Esophagus squamous epithelium (tissue), 5 donors: ENCODE measurements around the gene NADSYN1. TPM values are rescaled to one million over a fixed set of nuclear protein-coding genes. Genes with fewer than 3 reads are reported as not detected.

Experiments
- DNase-seq: peaks from one replicate; lab custom pipeline; 2025; lab: John Stamatoyannopoulos, UW
- H3K27ac ChIP-seq, 4 donors: fragments of 200-600 bp; sonication (generic); one replicate each; pipeline ENCODE4 v1.5.1; 2016 to 2019; ENCODE audit warnings: mild to moderate bottlenecking in 1 of 4
- H3K27me3 ChIP-seq, 4 donors: fragments of 200-600 bp; sonication (generic); 1 replicate in 3 of 4; 2 replicates in 1 of 4; pipeline versions ENCODE4 v1.5.1 to v1.6.0; 2017 to 2021; ENCODE audit warnings: antibody characterized with exemption in 1 of 4
- H3K36me3 ChIP-seq, 3 donors: fragments of 200-600 bp; sonication (generic); one replicate each; pipeline ENCODE4 v1.5.1; 2016 to 2019
- H3K4me1 ChIP-seq, 3 donors: fragments of 200-600 bp; sonication (generic); one replicate each; pipeline ENCODE4 v1.5.1; 2017 to 2019
- H3K4me3 ChIP-seq, 4 donors: fragments of 200-600 bp; sonication (generic); 1 replicate in 3 of 4; 2 replicates in 1 of 4; pipeline ENCODE4 v1.5.1; 2016 to 2019; ENCODE audit warnings: mild to moderate bottlenecking in 2 of 4, moderate library complexity in 1 of 4
- H3K9me3 ChIP-seq, 3 donors: fragments of 200-600 bp; sonication (generic); one replicate each; pipeline ENCODE4 v1.5.1; 2016 to 2019
- POLR2A ChIP-seq, 4 donors: fragments of 450-650 bp; IDR thresholded peaks; one replicate each; pipeline ENCODE4 v1.6.1; 2017; ENCODE audit warnings: antibody characterized with exemption in 4 of 4, mild to moderate bottlenecking in 4 of 4, moderate library complexity in 3 of 4
- WGBS, 2 donors: methylation state at CpG; one replicate each; pipeline ENCODE4 v1.1.5; 2018; 5-methylcytosine and 5-hydroxymethylcytosine counted together
- intact Hi-C: fragments of 100-400 bp; cut with DNase I; formaldehyde crosslinking; loops from one replicate; pipeline ENCODE4 v1.15.0; 2022
- total RNA-seq, 4 donors: library from RNA; depleted of rRNA; stranded (reverse); fragments of >200 nt; gene quantifications; one replicate each; pipeline ENCODE4 v1.1.0, GENCODE V29; 2016
- TF ChIP-seq, protein P1 (sequence below), 6 experiments: fragments of 450-650 bp in 4 of 6; fragments of 200-600 bp in 2 of 6; sonication (generic) in 2 of 6; IDR thresholded peaks; one replicate each; pipeline ENCODE4 v1.5.1; 2016 to 2019; ENCODE audit warnings: antibody characterized with exemption in 6 of 6, mild to moderate bottlenecking in 4 of 6, moderate library complexity in 4 of 6
- donor health status: DM: yes; HTN: yes; CAD: no.

The NADSYN1 gene
- total RNA-seq, 4 donors from 2014 or later: 62.0 to 81.3 (median 71.7) TPM

DNA sequence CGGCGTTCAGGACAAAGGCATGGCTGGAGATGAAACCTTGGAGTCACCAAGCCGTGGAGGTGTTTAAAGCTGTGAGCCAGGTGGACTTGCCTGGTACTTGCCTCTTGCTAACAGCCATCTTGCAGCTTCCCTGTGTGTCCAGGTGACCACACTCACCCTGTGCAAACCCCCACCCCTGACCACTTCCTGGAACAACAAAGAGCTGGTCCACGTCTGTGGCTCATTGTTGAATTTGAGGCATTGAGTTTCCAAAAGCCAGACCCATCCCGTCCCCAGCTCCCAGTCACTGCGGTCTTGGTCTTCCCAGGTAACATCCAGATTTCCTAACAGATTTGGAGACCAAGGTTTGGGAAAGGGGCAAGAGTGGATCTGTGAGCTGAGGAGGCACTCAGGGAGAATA is 23.3 kb upstream of the NADSYN1 start:
- peaks cover 0 to 2% (median 0%) of the 10 kb centered on the region in 3 donors for H3K36me3 ChIP-seq
- TF ChIP-seq, protein P1, sequence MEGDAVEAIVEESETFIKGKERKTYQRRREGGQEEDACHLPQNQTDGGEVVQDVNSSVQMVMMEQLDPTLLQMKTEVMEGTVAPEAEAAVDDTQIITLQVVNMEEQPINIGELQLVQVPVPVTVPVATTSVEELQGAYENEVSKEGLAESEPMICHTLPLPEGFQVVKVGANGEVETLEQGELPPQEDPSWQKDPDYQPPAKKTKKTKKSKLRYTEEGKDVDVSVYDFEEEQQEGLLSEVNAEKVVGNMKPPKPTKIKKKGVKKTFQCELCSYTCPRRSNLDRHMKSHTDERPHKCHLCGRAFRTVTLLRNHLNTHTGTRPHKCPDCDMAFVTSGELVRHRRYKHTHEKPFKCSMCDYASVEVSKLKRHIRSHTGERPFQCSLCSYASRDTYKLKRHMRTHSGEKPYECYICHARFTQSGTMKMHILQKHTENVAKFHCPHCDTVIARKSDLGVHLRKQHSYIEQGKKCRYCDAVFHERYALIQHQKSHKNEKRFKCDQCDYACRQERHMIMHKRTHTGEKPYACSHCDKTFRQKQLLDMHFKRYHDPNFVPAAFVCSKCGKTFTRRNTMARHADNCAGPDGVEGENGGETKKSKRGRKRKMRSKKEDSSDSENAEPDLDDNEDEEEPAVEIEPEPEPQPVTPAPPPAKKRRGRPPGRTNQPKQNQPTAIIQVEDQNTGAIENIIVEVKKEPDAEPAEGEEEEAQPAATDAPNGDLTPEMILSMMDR (IDR thresholded peaks at IDR 0.05): no peak
- no peak for TF ChIP-seq POLR2A (IDR thresholded peaks at IDR 0.05)
- DNase-seq: no peak
- 88 to 91% methylated on average over 5 to 6 of the region's 6 CpGs for WGBS, 2 donors
- no peak overlapping the region for H3K4me3 ChIP-seq
- intact Hi-C loops: no loop called here
- no peaks in the 10 kb centered on the region for H3K9me3 ChIP-seq
- H3K4me1 ChIP-seq: peaks cover 7 to 29% (median 8%) of the 10 kb centered on the region in 3 donors
- peaks cover 0 to 18% (median 0%) of the 10 kb centered on the region in 4 donors for H3K27me3 ChIP-seq
- H3K27ac ChIP-seq: no peak overlapping the region

DNA sequence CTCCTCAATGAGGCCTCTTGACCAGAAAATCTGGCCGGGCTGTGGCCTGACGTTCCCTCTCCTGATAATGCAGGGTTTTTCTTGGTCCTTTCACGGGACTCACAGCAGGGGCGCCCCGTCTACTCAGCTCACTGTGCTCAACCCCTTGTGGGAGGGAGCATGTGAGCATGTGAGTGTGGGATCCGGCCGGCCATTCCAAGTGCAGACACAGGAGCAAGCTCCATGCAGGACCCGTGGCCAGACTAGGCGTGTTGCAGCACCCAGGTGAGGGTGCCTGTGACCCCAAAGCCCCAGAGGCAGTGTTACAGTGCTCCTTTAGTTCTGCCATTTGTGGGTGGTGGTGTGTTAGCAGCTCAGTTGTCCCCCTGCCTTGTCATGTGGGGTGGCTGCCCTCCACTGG is 22.8 kb upstream of the NADSYN1 start:
- 93 to 100% methylated on average over 3 to 4 of the region's 9 CpGs for WGBS, 2 donors
- TF ChIP-seq POLR2A (IDR thresholded peaks at IDR 0.05): no peak
- TF ChIP-seq, protein P1 (IDR thresholded peaks at IDR 0.05): no peak
- Histone ChIP-seq H3K4me1 (peaks cover 7 to 31% (median 8%) of the 10 kb centered on the region in 3 donors), H3K27me3 (peaks cover 0 to 17% (median 0%) of the 10 kb centered on the region in 4 donors), H3K4me3 (no peak overlapping the region), H3K9me3 (no peaks in the 10 kb centered on the region), H3K36me3 (peaks cover 0 to 6% (median 0%) of the 10 kb centered on the region in 3 donors), H3K27ac (no peak overlapping the region)
- no peak for DNase-seq
- intact Hi-C loops: no loop called here

DNA sequence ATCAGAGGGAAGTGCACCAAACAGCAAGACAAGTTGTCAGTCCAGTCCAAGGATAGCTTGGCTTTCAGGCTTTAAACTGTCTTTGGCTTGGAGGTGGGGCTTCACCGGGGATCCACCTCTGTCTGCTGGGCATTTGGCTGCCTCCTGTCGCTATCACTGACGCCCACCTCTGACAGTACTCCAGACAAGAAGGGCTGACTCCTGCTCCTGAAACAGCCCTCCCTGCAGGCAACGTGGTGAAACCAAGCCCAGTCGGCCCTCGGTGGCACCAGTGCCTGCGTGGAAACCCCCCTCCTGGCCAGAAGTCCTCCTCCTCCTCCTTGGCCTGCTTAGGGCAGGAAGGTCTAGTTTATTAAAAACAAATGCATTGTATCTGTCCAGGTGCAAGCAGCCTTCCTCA is 21.7 kb upstream of the NADSYN1 start:
- DNase-seq: no peak
- no peaks in the 10 kb centered on the region for H3K9me3 ChIP-seq
- WGBS, 2 donors: 40 to 44% methylated on average over 6 to 7 of the region's 7 CpGs
- peaks cover 0 to 17% (median 0%) of the 10 kb centered on the region in 3 donors for H3K36me3 ChIP-seq
- H3K27me3 ChIP-seq: peaks cover 0 to 17% (median 0%) of the 10 kb centered on the region in 4 donors
- TF ChIP-seq, protein P1 (IDR thresholded peaks at IDR 0.05): no peak
- TF ChIP-seq POLR2A (IDR thresholded peaks at IDR 0.05): no peak
- no peak overlapping the region for H3K27ac ChIP-seq
- intact Hi-C loops: no loop called here
- H3K4me1 ChIP-seq: peaks cover 7 to 22% (median 8%) of the 10 kb centered on the region in 3 donors
- no peak overlapping the region for H3K4me3 ChIP-seq

DNA sequence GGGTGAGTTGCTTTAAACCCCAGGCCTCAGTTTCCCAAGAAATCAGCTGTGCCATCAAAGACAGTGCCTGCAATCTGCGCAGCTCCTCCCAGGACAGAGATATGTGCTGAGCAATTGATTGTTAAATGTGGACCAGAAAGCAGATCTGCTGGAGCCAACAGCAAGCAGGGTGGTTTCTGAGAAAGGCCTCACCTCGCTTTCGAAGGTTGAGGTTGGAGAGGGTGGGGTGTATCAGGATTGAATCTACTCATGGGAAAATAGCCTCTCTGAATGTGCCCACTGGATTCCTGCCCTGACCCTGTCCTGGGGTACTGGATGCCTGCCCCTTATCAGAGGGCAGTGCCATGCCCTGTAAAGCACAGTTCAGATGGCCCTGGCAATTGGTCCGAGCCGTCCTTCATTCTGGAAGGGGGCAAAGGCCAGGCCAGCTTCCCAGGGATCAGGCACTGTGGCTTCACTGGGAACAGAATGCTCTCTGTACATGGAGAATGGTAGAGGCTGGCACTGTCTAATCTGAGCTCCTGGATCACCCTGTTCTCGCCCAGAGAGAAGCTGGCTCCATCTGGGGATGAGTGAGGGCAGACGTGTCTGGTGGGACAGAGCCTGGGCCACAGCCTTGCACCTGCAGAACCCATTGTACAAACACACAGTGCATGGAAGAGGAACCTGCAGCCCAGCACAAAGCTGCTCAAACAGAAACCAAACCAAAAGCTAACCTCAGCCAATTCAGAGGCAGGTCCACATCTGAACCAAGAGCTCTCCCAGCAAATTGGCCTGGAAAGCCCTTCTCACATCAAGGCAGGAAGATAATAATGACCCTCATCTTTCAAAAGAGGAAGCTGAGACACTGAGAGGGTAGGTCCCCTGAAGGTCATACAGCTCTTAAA is 20.0 kb upstream of the NADSYN1 start:
- peaks cover 0 to 17% (median 0%) of the 10 kb centered on the region in 4 donors for H3K27me3 ChIP-seq
- no peak for DNase-seq
- no peak for TF ChIP-seq POLR2A (IDR thresholded peaks at IDR 0.05)
- TF ChIP-seq, protein P1 (IDR thresholded peaks at IDR 0.05): no peak
- intact Hi-C loops: no loop called here
- no peak overlapping the region for H3K4me3 ChIP-seq
- WGBS, 2 donors: 75 to 88% methylated on average over 2 to 6 of the region's 7 CpGs
- H3K9me3 ChIP-seq: no peaks in the 10 kb centered on the region
- H3K4me1 ChIP-seq: peaks cover 7 to 22% (median 8%) of the 10 kb centered on the region in 3 donors
- H3K36me3 ChIP-seq: peaks cover 0 to 35% (median 0%) of the 10 kb centered on the region in 3 donors
- H3K27ac ChIP-seq: peak overlapping the region in 3 of 4 donors; percentile 31 to 61 (median 36)
